ENCODE measurements around the gene MIER2. TPM values are rescaled to one million over a fixed set of nuclear protein-coding genes. Genes with fewer than 3 reads are reported as not detected.

Gene MIER2
- total RNA-seq, 1 donor from 2014 or later, result 44.5 TPM

- no peak overlapping the region for H3K27ac Mint-ChIP-seq (ENCODE audit: unreplicated experiment)
- H3K4me1 Mint-ChIP-seq (ENCODE audit: low read depth), result peaks cover 4% of the 10 kb centered on the region
- no peak for TF ChIP-seq CTCF (IDR thresholded peaks at IDR 0.05)
- peaks cover 28% of the 10 kb centered on the region for H3K36me3 Mint-ChIP-seq (ENCODE audit: low read depth)
- H3K4me3 Mint-ChIP-seq (ENCODE audit: unreplicated experiment), result no peak overlapping the region
- peak; percentile 59 for DNase-seq (ENCODE audit: low spot score)
- H3K27me3 Mint-ChIP-seq (ENCODE audit: low read depth), result no peaks in the 10 kb centered on the region
- H3K9me3 Mint-ChIP-seq (ENCODE audit: low read depth), result peaks cover 5% of the 10 kb centered on the region
Measured at GRCh38 chr19:311813-312261, 32.8 kb downstream of the MIER2 start.

DNA sequence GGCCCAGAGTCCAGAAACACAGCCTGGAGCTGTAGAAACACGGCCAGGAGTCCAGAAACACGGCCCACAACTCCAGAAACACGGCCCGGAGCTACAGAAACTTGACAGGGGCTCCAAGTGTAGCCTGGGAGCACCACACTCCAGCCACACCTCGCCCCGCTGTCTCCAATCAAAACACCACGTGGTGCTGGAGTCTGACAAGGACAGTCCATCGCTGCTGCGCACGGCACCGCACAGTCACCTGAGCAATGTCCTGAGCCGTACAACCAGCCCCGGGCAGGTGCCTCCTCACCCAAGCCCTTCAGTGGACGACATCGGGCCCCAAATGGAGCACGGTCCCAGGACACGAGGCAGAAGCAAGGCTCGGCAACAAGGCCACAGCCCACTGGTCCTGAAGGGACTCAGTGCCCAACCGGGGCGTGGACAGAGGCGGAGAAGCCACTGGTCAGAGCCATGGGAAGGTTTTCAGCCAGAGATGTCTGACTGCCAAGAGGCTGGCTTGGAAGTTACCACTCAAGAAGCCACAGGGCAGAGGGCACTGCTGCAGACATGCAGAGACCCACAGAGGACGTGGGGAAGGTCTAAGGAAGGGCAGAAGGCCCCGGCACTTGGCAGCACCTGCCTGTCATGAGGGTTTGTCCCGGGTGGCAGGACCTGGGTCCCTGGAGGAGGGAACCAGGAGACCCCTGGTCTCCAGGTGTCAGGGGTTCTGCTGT, 33.7 kb downstream of the MIER2 start:
- peaks cover 5% of the 10 kb centered on the region for H3K9me3 Mint-ChIP-seq (ENCODE audit: low read depth)
- no peaks in the 10 kb centered on the region for H3K27me3 Mint-ChIP-seq (ENCODE audit: low read depth)
- peaks cover 4% of the 10 kb centered on the region for H3K4me1 Mint-ChIP-seq (ENCODE audit: low read depth)
- no peak overlapping the region for H3K27ac Mint-ChIP-seq (ENCODE audit: unreplicated experiment)
- no peak for TF ChIP-seq CTCF (IDR thresholded peaks at IDR 0.05)
- peaks cover 23% of the 10 kb centered on the region for H3K36me3 Mint-ChIP-seq (ENCODE audit: low read depth)
- no peak overlapping the region for H3K4me3 Mint-ChIP-seq (ENCODE audit: unreplicated experiment)
- peak; percentile 86 for DNase-seq (ENCODE audit: low spot score)

- DNase-seq (ENCODE audit: low spot score), result peak; percentile 78
- Mint-ChIP-seq H3K36me3 (ENCODE audit: low read depth) (peaks cover 21% of the 10 kb centered on the region), H3K27me3 (ENCODE audit: low read depth) (no peaks in the 10 kb centered on the region), H3K4me3 (ENCODE audit: unreplicated experiment) (no peak overlapping the region), H3K27ac (ENCODE audit: unreplicated experiment) (no peak overlapping the region), H3K4me1 (ENCODE audit: low read depth) (no peaks in the 10 kb centered on the region), H3K9me3 (ENCODE audit: low read depth) (no peaks in the 10 kb centered on the region)
- no peak for TF ChIP-seq CTCF (IDR thresholded peaks at IDR 0.05)
Measured at GRCh38 chr19:310141-310651, 34.4 kb downstream of the MIER2 start.

DNA sequence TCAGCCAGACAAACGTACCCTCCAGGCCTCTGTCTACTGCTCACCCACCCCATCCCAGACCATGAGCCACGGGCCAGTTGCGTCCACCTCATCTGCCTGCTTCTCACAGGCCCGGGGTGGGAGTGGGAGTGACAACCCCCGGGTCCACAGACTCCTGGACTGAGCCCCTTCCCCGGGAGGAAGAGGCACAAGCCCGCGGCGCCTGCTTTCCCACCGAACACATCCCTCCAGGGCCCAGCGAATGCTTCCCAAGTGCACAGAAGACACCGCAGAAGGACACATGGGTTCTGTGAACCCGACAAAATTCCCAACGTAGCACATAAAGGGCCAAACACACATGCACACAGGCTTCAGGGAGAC, 35.4 kb downstream of the MIER2 start:
- no peak overlapping the region for H3K27ac Mint-ChIP-seq (ENCODE audit: unreplicated experiment)
- DNase-seq (ENCODE audit: low spot score), result peak; percentile 73
- no peak overlapping the region for H3K4me3 Mint-ChIP-seq (ENCODE audit: unreplicated experiment)
- peaks cover 21% of the 10 kb centered on the region for H3K36me3 Mint-ChIP-seq (ENCODE audit: low read depth)
- H3K4me1 Mint-ChIP-seq (ENCODE audit: low read depth), result no peaks in the 10 kb centered on the region
- H3K9me3 Mint-ChIP-seq (ENCODE audit: low read depth), result no peaks in the 10 kb centered on the region
- H3K27me3 Mint-ChIP-seq (ENCODE audit: low read depth), result no peaks in the 10 kb centered on the region
- no peak for TF ChIP-seq CTCF (IDR thresholded peaks at IDR 0.05)

DNA sequence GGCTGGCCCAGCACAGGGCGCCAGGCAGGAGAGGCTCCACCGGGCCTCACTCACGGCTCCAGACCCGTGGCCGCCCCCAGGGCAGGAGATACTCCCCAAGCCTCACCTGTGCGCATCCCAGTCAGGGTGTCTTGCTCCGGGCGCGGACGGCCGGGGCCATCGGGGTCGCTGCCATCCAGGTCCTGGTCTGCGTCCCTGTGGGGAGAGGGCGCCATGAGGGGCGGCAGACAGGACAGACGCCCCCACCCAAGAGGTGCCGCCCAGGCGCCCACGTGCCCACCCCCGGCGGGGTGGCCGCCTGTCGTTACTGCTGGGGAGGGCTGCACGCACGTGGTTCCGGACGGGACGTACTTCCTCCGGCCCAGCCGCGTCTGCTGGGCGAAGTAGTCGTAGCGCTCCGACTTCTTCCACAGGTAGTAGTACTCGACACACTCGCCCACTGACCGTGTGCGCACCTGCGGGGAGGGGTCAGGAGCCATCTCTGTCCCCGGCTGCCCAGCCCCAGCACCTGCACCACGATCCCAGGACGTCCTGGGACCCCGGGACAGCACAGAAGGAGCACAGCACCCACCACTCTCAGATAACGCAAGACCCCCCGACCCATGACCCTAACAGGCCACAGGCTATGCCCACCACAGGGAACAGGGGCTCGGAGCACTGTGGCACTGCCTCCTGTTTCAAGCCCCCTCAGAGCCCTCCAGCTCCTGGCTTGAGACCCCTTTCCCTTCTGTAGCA, 36.0 kb downstream of the MIER2 start:
- peak; percentile 83 for DNase-seq (ENCODE audit: low spot score)
- H3K4me1 Mint-ChIP-seq (ENCODE audit: low read depth), result no peaks in the 10 kb centered on the region
- H3K27me3 Mint-ChIP-seq (ENCODE audit: low read depth), result no peaks in the 10 kb centered on the region
- no peak overlapping the region for H3K27ac Mint-ChIP-seq (ENCODE audit: unreplicated experiment)
- H3K4me3 Mint-ChIP-seq (ENCODE audit: unreplicated experiment), result no peak overlapping the region
- peaks cover 19% of the 10 kb centered on the region for H3K36me3 Mint-ChIP-seq (ENCODE audit: low read depth)
- H3K9me3 Mint-ChIP-seq (ENCODE audit: low read depth), result no peaks in the 10 kb centered on the region
- TF ChIP-seq CTCF (IDR thresholded peaks at IDR 0.05), result no peak

Data from chondrocyte (in vitro differentiated cells).